Right ventricle myocardium inferior (tissue), 1 donor: Measurements from ENCODE around the gene POLA1. TPM values are rescaled to one million over a fixed set of nuclear protein-coding genes. Genes with fewer than 3 reads are reported as not detected.

ENCODE experiments used
- ATAC-seq: fragments of 200-7000 bp; cut with Tn5 transposase; one replicate; pipeline ENCODE4 v1.9.1; 2020; ENCODE audit warnings: mild to moderate bottlenecking, moderate library complexity
- DNase-seq: peaks from one replicate; pipeline ENCODE4 v3.0.0; 2021; ENCODE audit errors: missing footprints
- intact Hi-C: fragments of 100-400 bp; cut with DNase I; formaldehyde crosslinking; loops from one replicate; pipeline ENCODE4 v1.11.0; 2022
- total RNA-seq: library from RNA; stranded (reverse); fragmentation: NEBNext Ultra II Directional; extraction: Animal tissue kit (Norgen Biotek cat#: 25700); gene quantifications from one replicate; pipeline ENCODE4 v1.2.1, GENCODE V29; 2021
- donor health status: DM: no; HTN: yes; CAD: no; lungs with severe emphysema.

The POLA1 gene
- total RNA-seq, 1 donor from 2014 or later = 6.0 TPM

- ATAC-seq = no peak
- no peak for DNase-seq
- intact Hi-C loops = no loop called here
Observed at GRCh38 chrX:25012433-25012735, 318.7 kb downstream of the POLA1 start.

GRCh38 chrX:25012793-25013631 lies 319.3 kb downstream of the POLA1 start:
- no peak for DNase-seq
- ATAC-seq = no peak
- intact Hi-C loops = no loop called here

GRCh38 chrX:25013632-25014365 lies 320.1 kb downstream of the POLA1 start:
- ATAC-seq = no peak
- no peak for DNase-seq
- intact Hi-C loops = no loop called here

GRCh38 chrX:25014366-25014838 lies 320.7 kb downstream of the POLA1 start:
- intact Hi-C loops = no loop called here
- ATAC-seq (no peak), DNase-seq (no peak)

- DNase-seq (no peak), ATAC-seq (no peak)
- intact Hi-C loops = no loop called here
Observed at GRCh38 chrX:25015486-25016360, 322.0 kb downstream of the POLA1 start, which contains the start of gene ARX. Gene ARX (minus strand): TSS chrX:25015965. CDS start chrX:25015737, 228 bp downstream.

- ATAC-seq (no peak), DNase-seq (no peak)
- intact Hi-C loops = no loop called here
Observed at GRCh38 chrX:25016361-25016671, 322.6 kb downstream of the POLA1 start.

- DNase-seq (no peak), ATAC-seq (no peak)
- intact Hi-C loops = no loop called here
Observed at GRCh38 chrX:25016938-25017598, 323.4 kb downstream of the POLA1 start.

- DNase-seq (no peak), ATAC-seq (no peak)
- intact Hi-C loops = no loop called here
Observed at GRCh38 chrX:25017667-25018247, 324.0 kb downstream of the POLA1 start.

- ATAC-seq = no peak
- intact Hi-C loops = no loop called here
Observed at GRCh38 chrX:25018682-25019081, 325.0 kb downstream of the POLA1 start.

GRCh38 chrX:25019707-25020390 lies 326.1 kb downstream of the POLA1 start:
- intact Hi-C loops = no loop called here
- ATAC-seq (no peak), DNase-seq (no peak)

More at GRCh38 chrX:25018682-25019081, 325.0 kb downstream of the POLA1 start:
- DNase-seq = no peak

- ATAC-seq (no peak), DNase-seq (no peak)
- intact Hi-C loops = no loop called here
Observed at GRCh38 chrX:25020391-25020904, 326.7 kb downstream of the POLA1 start.

GRCh38 chrX:25020905-25021449 lies 327.3 kb downstream of the POLA1 start:
- no peak for ATAC-seq
- DNase-seq = no peak
- intact Hi-C loops = no loop called here

- intact Hi-C loops = no loop called here
- ATAC-seq = no peak
- no peak for DNase-seq
Observed at GRCh38 chrX:25022499-25023325, 329.0 kb downstream of the POLA1 start.

- no peak for ATAC-seq
- DNase-seq = no peak
- intact Hi-C loops = no loop called here
Observed at GRCh38 chrX:25023908-25024307, 330.2 kb downstream of the POLA1 start.

- ATAC-seq (no peak), DNase-seq (no peak)
- intact Hi-C loops = no loop called here
Observed at GRCh38 chrX:25025615-25026014, 331.9 kb downstream of the POLA1 start.

- DNase-seq = no peak
- ATAC-seq = no peak
- intact Hi-C loops = no loop called here
Observed at GRCh38 chrX:25026576-25026975, 332.9 kb downstream of the POLA1 start.

- intact Hi-C loops = no loop called here
- DNase-seq = no peak
- no peak for ATAC-seq
Observed at GRCh38 chrX:25028726-25029125, 335.0 kb downstream of the POLA1 start.
